ENCODE results near the gene GIPC3.
"Not testable (repeated sequence)": the region's sequence is repeated elsewhere in the genome, so short reads cannot be mapped to it uniquely, and the experiment has no call there.

Gene GIPC3

DNA sequence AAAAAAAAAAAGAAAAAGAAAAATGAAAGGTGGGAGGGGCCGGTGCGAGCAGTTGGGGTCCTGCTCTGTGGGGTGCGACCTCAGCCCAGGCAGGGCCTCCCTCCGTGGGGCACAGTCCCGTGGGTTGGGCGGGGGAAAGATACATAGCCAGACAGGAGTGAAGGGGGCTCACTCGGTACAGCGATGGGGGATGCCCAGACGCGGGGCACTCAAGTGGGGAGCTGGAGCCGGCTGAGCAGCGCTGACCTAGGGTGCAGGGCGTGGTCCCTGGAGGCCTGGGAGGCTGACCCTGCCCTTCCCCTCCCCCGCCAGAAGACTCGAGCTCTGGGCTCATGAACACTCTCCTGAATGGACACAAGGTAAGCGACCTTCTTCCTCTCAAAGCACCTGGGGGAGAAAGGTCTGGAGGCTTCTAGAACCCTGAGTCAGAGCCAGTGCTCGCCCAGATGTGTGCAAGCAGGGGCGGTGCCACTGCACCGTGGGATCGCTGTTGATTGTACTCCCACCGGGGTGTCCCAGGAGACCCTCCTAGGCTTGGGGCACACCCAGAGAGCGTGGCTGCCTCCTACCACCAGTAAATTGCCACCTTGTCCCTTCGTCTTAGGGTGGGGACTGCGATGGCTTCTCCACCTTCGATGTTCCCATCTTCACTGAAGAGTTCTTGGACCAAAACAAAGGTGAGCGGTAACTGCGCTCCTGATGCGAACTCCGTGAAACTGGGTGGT lies 9.2 kb upstream of the GIPC3 start:
- TF ChIP-seq CTCF (IDR thresholded peaks at IDR 0.05; ENCODE audit: low read depth, low read length, missing control alignments): no peak
- DNase-seq (ENCODE audit: low read depth): no peak
- in situ Hi-C loops (cut with HindIII; ENCODE audit: low sequenced_read_pairs): loop anchor here (5.0 kb wide), 1 partner anchor 46 kb away; no protein-coding TSS in a partner anchor
- peak overlapping the region; percentile 26 for H3K4me3 ChIP-seq (ENCODE audit: low read depth, low read length)

DNA sequence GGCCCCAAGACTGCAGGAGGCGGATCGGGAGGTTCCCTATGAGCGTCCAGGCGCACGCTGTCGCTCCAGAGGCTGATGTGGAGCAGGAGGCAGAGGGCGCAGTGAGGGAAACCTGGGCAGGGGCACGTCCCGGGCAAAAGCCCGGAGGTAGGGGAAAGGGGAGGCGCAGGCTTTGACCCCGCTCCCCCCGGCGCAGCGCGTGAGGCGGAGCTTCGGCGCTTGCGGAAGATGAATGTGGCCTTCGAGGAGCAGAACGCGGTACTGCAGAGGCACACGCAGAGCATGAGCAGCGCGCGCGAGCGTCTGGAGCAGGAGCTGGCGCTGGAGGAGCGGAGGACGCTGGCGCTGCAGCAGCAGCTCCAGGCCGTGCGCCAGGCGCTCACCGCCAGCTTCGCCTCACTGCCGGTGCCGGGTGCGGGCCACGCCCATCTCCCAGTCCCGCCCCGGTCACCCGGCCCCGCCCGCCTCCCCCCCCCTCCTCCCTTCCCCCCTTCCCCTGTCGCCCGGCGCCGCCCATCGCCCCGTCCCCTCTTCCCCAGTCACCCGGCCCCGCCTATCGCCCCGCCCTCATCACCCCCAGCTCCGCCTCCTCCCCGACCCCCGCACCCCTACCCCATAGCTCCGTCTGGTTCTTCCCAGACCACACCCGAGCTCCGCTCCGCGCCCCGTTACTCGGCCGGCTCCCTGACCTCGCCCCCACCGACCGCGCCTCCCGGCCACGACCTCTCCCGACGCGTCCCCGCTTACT lies 8.4 kb upstream of the GIPC3 start:
- no peak for TF ChIP-seq CTCF (IDR thresholded peaks at IDR 0.05; ENCODE audit: low read depth, low read length, missing control alignments)
- peak; percentile 40 for DNase-seq (ENCODE audit: low read depth)
- in situ Hi-C loops (cut with HindIII; ENCODE audit: low sequenced_read_pairs): loop anchor here (5.0 kb wide), 1 partner anchor 45 kb away; no protein-coding TSS in a partner anchor
- H3K4me3 ChIP-seq (ENCODE audit: low read depth, low read length): peak overlapping the region; percentile 26

GRCh38 chr19:3577723-3578344 lies 7.4 kb upstream of the GIPC3 start:
- TF ChIP-seq CTCF (IDR thresholded peaks at IDR 0.05; ENCODE audit: low read depth, low read length, missing control alignments): no peak
- DNase-seq (ENCODE audit: low read depth): no peak
- H3K4me3 ChIP-seq (ENCODE audit: low read depth, low read length): no peak overlapping the region
- in situ Hi-C loops (cut with HindIII; ENCODE audit: low sequenced_read_pairs): loop anchor here (5.0 kb wide), 1 partner anchor 44 kb away; no protein-coding TSS in a partner anchor

- DNase-seq (ENCODE audit: low read depth): no peak
- in situ Hi-C loops (cut with HindIII; ENCODE audit: low sequenced_read_pairs): loop anchor here (5.0 kb wide), 1 partner anchor 44 kb away; no protein-coding TSS in a partner anchor
- H3K4me3 ChIP-seq (ENCODE audit: low read depth, low read length): no peak overlapping the region
- no peak for TF ChIP-seq CTCF (IDR thresholded peaks at IDR 0.05; ENCODE audit: low read depth, low read length, missing control alignments)
Observed at GRCh38 chr19:3578390-3578789, 6.9 kb upstream of the GIPC3 start.

GRCh38 chr19:3580156-3580934 lies 4.9 kb upstream of the GIPC3 start:
- no peak overlapping the region for H3K4me3 ChIP-seq (ENCODE audit: low read depth, low read length)
- TF ChIP-seq CTCF (IDR thresholded peaks at IDR 0.05; ENCODE audit: low read depth, low read length, missing control alignments): no peak
- in situ Hi-C loops (cut with HindIII; ENCODE audit: low sequenced_read_pairs): no loop called here
- peak; percentile 55 for DNase-seq (ENCODE audit: low read depth)

DNA sequence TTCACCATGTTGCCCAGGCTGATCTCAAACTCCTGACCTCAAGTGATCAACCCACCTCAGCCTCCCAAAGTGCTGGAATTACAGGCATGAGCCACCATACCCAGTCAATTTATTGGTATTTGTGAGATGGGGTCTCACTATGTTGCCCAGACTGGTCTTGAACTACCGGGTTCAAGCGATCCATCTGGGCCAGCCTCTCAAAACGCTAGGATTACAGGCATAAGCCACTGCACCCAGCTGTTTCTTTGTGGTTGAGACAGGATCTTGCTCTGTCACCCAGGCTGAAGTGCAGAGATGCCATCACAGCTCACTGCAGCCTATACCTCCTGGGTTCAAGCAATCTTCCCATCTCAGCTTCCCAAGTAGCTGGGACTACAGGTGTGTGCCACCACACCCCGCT lies 3.5 kb upstream of the GIPC3 start:
- DNase-seq (ENCODE audit: low read depth); H3K4me3 ChIP-seq (ENCODE audit: low read depth, low read length); in situ Hi-C loops (cut with HindIII; ENCODE audit: low sequenced_read_pairs): not testable (repeated sequence)

- H3K4me3 ChIP-seq (ENCODE audit: low read depth, low read length); DNase-seq (ENCODE audit: low read depth); in situ Hi-C loops (cut with HindIII; ENCODE audit: low sequenced_read_pairs): not testable (repeated sequence)
Observed at GRCh38 chr19:3584036-3584802, 1.1 kb upstream of the GIPC3 start.

Measured in astrocyte of the cerebellum (primary cell).